Inferior parietal cortex (tissue), 1 donor: ENCODE data around the gene PHYKPL.

Experiments
- DNase-seq: peaks from one replicate; pipeline ENCODE4 v3.0.0-alpha.2; 2016; ENCODE audit errors: extremely low spot score

The PHYKPL gene

DNA sequence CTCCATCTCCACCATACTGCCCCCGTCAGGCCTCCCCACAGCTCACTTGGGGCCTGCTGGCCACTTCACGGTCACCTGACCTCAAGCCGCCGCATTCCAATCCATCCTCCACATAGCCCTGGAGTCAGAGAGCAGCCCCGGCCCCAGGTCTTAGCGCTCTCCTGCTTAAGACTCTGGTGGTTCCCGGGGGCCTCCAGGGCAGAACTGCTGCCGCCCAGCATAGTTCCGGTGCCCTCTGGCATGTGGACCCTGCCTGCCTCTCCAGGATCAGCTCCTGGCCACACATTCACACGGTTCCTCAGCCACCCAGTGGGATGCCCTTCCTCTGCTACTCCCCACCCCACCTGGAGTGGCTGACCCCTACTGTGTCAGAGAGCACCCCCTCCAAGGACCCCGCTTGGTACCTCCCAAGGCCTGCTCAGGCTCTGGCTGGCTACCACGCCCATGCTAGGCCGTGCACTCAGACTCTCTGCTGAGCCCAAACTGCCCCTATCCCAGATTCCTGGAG lies 8.7 kb downstream of the PHYKPL start:
- no peak for DNase-seq

DNA sequence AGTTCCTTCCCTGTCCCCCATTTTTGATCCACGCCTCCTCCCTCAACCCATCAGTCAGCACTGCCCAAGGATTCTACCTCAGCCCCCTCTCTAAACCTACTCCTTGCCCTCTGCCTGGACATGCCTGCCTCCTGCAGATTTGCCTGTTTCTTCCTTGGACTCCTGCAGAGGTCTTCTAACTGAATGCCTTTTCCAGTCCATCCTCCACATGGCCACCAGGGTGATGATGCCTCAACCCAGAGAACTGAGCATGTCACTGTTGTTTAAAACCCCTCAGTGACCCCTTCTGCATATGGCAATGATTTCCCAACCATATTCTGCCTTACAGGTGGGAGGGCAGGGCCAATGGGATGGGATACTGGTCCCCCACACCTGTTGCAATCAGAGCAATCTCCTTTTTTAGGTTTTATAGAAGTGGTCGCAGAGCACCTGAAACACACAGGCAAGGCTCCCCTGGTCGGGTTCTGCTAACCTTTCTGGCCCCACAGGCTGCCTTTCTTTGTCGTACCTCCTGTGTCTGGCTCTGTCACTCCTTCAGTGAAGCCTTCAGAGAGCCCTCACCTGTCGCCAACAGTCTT lies 9.3 kb downstream of the PHYKPL start:
- no peak for DNase-seq

DNA sequence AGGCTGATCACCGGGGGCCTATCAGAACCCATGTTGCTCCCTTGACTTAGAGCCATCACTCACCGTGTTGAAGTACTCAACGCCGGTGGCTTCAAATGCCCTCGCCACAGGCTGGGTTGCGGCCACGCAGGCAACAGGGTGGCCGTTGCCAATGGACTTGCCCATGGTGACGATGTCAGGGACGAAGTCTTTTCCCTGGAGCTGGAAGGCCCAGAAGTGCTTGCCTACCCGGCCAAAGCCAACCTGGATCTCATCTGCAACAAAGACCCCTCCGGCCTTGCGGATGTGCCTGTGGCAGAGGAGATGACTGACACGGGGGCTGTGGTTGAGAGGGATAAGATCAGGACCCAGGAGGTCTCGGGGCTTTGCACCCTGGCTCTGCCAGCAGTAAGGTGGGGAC lies 10.3 kb downstream of the PHYKPL start:
- DNase-seq: no peak

DNA sequence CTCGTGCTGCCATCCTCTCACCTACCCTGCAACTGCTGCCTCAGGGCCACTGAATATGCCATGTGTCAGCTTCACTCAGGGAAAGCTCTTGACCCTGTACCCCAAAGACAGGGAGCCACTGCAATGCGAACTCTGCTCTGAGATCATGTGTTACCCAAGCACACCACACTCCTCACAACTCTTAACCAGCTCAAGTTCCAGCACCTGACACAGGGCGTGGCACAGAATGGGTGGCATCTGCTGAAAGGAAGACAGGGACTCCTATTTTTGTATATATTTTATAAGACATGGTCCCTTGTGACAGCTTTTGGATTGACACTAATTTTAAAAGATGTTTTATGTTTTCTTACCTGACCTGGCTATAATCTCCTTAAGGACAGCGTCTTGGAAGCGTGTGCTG lies 10.7 kb downstream of the PHYKPL start:
- no peak for DNase-seq

DNA sequence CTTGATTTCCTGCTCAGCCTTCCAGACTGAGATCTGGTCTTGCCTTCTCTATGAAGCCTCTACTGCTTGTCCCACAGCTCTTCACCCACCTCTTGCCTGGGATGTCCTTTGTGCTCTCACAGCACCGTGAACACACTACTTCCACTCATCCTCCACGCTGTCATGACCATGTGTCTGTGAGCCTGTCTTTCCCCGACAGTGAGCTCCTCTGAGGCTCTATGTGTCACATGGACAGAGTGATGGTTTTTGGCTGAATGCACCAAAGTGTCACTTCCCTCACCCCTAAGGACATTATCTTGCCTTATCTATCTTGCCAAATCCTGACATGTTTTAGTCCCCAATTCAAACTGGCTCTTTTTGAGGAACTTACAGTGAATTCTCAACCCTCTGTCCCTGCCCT lies 11.3 kb downstream of the PHYKPL start:
- no peak for DNase-seq

DNA sequence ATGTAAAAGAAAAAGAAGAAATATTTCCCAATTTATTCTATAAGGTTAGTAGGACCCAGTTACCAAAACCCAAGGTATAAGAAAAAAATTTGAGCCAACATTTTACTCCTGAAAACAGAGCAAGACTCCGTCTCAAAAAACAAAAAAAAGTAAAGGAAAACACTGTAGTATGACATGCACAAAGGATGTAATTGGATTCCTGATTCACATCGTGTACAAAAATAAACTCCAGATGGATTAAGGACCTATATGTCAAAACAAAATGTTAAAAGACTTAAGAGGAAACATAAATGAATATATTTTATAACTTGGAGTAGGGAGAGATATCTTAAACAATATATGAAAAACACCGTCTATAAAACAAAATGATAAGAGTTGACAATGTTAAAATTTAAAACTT lies 13.8 kb downstream of the PHYKPL start:
- no peak for DNase-seq

DNA sequence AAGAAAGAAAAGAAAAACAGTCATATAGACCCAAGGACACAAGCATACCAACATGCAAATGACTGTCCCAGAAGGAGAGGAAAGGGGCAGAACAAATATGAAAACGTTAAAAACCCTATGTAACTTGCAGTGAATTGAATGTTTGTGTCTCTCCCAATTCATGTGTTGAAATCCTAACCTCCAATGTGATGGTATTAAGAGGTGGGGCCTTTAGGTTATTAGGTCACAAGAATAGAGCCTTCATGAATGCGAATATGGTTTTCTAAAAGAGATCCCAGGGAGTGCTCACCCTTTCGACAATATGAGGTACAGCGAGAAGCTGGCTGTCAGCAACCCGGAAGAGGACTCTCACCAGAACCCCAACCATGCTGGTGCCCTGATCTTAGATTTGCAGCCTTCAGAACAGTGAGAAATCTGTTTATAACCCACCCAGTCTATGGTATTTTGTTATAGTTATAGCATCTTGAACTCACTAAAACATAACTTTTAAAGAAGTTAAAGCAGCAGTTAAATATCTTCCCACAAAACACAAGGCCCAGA lies 14.3 kb downstream of the PHYKPL start:
- no peak for DNase-seq

DNA sequence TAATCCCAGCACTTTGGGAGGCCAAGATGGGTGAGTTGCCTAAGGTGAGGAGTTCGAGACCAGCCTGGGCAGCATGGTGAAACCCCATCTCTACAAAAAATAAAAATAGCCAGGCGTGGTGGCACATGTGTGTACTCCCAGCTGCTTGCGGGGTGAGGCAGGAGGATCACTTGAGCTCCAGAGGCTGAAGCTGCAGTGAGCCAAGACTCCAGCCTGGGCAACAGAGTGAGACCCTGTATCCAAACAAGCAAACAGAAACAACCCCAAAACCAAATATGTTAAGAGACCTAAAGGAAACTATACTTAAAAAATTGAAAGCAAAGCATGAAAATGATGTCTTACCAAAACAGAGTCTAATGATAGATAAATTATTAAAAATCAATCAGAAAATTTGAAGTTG lies 15.8 kb downstream of the PHYKPL start:
- no peak for DNase-seq

DNA sequence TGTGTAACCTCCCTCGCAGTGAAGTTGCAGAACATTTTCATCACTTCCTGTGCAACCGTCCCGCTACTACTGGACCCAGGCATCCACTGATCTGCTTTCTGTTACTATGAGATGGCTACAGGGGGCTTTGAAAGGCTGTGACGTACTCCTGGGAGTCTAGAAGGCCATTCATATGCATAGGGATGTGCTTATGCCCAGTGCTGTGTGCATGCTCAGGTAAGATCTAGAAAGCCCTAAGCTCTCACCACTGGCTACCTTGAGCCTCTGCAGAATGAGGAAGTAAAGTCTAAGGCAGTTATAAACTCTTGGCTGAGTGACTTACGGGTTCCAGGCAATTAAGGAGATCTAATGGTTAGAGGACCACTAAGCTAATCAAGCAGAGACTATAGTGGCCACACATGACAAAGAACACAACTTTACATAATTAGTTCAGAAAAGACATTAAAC lies 16.5 kb downstream of the PHYKPL start:
- DNase-seq: no peak

DNA sequence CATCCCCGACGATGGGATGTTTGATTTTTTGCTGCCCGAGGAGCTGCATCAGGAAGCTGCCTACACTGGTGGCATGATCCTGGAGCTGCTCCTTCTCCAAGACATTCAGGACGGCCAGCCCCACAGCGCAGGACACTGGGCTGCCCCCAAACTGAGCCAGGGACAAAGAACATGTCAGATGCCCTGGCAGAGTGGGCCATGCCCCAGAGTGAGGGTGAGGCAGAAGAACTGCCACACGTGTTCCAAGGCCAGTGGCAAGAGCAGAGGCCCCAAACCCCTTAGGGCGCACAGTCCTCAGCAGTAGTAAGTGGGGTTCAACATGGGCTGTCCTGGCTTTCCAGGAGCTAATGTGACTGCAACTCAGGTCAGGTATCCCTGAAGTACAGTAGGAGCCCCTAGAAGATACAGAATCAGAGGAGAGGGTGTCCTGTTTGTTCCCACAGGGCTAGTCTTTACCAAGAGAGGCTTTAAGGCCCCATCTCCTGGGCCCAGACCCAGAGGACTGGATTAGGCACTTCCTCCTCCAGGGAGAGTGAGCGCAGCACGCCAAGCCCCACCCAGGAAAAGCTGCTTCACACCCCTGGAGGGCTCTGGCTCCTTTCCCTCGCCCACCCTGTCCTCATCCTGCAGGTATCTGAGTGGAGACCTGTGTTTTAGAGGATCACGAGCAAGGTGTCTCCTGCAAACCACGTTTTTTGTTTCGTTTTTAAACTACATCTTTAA lies 17.2 kb downstream of the PHYKPL start:
- no peak for DNase-seq

DNA sequence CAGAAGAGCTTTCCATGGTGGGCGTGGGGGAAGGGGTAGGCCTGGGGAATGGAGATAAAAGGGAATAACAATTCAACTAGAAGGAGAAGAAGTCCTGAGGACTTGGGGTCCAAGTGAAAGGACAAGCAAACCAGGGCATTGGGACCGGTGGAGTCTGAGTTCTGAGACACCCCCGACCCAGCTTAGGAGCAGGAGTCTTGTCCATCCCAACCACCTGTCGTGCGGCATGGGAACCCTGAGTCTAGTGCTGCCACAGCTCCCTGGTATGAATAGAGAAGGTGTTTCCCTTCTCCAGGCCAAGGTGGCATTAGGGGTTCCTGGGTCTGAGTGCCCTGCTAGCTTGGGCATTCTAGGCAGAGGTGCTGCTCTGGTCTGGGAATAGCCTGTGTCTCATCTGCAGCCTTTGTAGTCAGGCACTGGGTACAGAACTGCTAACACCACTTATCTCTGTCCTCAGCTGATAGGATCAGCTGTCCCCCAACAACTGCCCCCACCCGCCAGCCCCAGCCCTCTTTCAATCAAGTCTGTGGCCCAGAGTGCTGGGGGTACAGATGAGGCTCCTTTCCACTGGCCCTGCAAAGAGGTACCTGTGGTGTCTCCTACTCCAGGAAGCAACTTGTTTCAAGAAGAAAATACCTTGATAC lies 18.3 kb downstream of the PHYKPL start:
- no peak for DNase-seq

DNA sequence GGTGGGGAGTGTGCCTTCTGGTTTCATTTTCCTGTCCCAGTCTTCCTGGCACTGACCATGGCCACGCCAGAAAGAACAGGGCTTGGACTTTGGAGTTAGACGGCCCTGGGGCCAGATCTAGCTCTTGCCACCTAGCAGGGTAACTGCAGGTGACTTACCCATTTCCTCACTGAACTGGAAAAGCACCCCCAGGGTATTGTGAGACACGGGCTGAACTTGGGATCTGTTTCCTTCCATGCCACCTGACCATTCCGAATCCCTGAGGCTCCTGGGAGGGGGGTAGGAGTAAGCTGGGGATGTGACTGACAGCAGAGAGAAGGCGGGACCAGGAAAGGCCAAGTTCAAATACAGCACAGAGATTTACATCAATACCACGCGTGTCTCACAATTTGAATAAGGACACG lies 18.9 kb downstream of the PHYKPL start:
- DNase-seq: no peak

DNA sequence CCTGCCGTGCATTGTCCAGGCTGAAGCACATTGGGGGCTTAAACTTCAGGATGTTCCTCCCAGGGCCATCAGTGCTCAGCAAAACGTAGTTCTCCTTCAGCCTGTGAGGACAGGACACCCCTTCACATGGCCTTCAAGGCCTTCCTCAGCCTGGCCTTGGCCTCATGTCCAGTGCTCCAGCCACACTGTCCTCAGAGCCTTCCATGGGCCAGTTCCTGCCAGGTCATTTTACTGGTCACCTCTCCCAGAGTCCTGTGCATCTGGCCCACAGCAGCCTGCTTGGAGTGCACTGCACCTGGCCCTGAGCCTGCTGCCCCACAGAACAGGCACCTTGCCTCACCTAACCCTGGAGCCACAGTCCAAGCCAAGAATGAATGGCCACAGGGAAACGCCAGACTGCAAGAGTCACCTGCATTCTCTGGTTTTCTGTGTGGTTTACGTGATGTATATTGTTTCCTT lies 19.6 kb downstream of the PHYKPL start:
- no peak for DNase-seq

DNA sequence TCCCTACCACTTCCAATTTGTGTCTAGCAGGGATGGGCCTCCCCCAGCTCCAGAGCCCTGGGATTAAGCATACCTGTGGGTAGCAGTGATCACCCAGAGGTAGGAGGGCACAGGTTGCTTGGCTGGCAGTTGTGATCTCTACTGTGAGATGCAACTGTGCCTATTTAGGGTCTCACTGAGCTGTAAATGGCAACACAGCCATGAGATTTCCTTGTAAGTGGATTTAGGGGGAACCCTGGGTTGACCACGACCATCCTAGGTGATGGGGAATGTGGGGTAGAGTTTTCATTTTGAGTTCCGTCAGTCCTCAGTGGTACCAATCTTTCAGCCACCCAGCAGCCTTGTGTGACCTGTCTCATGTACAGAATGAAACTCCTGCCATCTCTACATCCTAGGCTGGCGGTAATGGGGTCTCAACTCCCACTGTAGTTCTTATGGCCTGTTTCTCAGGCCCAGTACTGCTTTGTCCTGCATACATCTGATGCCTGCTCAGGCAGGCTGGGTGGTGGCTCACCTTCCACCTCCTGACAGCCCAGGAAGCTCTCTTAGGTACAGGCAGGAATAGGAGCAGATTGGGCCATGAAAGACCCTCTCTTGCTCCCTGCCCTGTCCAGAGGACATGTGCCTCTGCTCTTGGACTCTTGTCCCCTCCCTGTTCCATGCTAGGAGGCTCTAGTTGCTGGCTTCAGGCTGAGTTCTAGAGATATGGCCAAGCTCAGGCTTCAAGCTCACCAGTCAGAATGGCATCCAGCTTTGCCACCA lies 20.2 kb downstream of the PHYKPL start:
- no peak for DNase-seq

DNA sequence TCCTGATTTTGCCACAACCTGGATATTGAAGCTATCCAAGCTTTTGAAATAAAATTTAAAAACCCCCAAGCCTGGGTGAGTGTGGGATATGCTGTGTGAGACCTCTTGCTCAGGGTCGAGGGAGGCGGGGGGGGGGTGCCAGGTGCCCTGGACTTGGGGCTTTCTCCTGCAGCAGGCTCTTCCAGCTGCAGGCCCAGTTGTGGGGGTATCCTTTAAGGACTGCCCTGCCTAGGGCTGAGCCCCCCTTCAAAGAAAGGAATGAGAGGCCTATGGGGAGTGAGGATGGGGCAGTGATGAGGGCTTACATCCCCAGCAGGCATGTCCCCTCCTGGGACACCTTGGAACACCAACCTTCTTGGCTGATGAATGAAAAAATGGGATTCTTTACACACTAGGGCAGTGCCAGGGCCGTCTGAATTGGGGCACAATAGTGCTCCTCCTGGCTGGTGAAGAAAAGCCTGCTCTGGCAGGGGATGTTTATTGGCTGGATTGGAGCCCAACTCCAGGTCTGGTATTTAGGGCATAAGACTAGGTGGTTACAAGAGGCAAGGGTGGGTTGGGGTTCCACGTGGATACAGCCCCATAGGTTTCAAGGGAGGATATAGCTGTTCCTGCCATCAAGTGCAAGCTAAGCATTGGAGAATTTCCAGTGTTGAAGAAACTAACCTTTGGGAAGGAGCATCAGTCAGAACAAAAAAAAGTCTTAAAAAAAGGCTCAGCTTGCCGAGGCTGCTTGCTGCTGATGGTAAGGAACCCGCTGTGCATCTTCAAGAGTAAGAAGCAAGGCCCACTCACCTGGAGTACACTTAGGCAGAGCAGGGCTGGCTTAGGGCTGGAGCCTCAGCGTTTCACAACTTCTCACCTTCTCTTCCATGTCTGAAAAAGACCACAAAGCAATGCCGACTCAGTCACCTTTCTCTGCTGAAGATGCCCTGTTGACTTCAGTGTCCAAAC lies 21.2 kb downstream of the PHYKPL start:
- no peak for DNase-seq

DNA sequence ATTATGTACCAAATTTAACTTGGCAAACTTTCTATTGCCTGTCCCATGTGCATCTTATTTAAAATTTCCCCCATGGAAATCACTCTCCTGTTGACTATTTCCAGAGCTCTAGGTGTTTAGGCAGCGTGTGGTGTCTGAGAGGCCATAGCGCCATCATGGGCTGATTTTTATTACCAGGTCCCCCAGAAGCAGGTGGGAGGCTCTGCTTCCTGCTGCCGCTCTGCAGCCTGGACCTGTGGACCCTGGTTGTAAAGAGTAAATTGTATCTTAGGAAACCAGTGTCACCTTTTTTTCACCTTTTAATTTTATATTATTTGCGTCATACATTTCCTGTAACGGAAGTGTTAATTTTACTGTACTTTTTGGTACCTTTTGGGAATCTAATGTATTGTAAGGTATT lies 21.9 kb downstream of the PHYKPL start:
- no peak for DNase-seq

DNA sequence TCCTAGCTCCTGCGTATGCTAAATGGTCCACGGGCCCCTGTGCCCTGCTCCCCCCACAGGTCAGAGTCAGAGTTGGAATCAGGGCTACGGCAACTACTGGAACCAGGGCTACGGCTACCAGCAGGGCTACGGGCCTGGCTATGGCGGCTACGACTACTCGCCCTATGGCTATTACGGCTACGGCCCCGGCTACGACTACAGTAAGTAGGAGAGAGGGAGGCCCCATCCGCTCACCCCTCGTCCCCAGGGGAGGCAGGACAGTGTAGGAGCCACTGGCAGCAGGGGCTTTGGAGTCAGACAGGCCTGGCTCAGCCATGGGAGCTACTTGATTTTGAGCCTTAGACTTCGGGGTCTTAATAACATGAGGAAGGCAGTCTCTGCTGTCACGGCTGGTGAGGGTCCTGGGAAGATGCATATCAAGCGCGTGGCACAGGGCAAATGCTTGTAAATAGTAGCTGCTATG lies 22.5 kb downstream of the PHYKPL start:
- DNase-seq: no peak

DNA sequence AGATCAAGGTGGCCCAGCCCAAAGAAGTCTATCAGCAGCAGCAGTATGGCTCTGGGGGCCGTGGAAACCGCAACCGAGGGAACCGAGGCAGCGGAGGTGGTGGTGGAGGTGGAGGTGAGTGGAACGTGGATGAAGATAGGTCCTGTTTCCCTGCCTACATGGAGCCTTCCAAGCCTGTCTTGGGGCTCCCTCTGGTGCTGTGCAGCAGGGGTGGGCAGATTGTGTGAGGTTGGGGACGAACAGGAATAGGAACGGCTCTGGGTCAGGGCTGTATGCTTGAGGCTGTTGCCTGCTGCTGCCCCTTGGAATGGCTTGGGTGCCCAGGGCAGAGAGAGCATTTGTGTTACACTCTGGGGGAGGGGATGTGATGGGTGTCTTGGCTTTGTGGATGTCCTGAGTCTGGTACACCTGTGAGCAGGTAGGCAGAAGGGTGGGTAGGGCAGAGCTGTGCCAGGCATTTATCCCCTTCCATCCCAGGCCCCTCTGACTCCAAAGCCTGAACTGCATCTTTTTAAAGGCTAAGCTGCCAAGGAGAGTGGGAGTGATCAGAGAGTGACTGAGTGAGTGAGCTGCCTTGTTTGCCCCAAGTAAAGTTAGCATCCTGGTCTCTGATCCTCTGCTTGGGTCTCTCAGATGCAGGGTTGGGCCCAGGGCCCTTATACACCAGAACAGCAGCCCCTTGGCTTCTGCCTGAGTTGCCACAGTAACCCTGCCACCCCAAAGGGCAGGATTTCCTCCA lies 23.1 kb downstream of the PHYKPL start:
- DNase-seq: no peak

DNA sequence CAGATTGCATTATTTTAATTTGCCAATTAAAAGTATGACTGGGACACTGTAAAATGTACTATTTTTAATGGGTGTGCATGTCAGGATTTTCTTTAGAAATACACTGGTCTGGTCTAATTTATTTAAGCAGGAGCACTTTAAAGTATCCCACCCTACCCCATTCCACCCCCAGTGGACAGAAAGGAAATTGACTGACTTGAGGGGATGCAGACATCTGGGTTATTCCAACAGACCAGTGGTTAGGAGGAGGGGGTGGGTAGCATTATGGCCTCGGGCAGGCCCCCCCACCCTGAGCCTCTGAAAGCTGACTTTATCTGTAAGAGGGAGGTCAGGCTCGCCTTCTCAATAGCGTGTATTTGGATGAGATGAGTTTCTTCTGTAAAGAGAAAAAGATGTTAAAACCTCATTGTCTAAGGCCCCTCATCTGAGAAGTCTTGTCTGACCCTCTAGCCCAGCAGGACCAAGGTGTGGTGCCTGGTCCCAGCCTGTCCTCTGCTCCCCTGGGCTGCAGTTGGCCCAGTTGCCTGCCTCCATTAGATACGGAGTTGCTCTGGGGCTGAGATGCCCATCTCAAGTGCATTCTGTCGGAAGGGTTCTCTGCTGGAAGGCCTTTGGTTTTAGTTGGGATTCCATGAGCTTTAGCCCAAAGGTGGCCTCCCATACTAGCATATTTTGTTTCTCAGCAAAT lies 23.9 kb downstream of the PHYKPL start:
- no peak for DNase-seq
